Anterior cingulate cortex (tissue), 58 donors: ENCODE measurements around the gene PIK3R5.
"Not testable (repeated sequence)": the region's sequence is repeated elsewhere in the genome, so short reads cannot be mapped to it uniquely, and the experiment has no call there.

Experiments
- DNase-seq, 58 donors: peaks; one replicate each; lab custom pipeline; 2025; lab: John Stamatoyannopoulos, UW

The PIK3R5 gene

DNA sequence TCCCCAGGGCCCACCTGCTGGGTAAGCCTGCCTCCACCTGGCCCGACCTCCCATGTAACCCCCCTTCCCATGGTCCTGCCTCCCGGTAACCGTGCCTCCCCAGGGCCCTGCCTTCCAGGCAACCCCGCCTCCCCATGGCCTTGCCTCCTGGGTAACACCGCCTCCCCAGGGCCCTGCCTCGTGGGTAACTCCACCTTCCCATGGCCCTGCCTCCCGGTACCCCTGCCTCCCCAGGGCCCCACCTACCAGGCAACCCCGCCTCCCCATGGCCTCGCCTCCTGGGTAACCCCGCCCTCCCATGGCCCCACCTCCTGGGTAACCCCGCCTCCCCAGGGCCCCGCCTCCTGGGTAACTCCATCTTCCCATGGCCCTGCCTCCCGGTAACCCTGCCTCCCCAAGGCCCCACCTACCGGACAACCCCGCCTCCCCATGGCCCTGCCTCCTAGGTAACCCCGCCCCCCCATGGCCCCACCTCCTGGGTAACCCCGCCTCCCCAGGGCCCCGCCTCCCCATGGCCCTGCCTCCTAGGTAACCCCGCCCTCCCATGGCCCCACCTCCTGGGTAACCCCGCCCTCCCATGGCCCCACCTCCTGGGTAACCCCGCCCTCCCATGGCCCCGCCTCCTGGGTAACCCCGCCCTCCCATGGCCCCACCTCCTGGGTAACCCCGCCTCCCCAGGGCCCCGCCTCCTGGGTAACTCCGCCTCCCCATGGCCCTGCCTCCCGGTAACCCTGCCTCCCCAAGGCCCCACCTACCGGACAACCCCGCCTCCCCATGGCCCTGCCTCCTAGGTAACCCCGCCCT lies 80.1 kb downstream of the PIK3R5 start:
- DNase-seq: not testable (repeated sequence)

DNA sequence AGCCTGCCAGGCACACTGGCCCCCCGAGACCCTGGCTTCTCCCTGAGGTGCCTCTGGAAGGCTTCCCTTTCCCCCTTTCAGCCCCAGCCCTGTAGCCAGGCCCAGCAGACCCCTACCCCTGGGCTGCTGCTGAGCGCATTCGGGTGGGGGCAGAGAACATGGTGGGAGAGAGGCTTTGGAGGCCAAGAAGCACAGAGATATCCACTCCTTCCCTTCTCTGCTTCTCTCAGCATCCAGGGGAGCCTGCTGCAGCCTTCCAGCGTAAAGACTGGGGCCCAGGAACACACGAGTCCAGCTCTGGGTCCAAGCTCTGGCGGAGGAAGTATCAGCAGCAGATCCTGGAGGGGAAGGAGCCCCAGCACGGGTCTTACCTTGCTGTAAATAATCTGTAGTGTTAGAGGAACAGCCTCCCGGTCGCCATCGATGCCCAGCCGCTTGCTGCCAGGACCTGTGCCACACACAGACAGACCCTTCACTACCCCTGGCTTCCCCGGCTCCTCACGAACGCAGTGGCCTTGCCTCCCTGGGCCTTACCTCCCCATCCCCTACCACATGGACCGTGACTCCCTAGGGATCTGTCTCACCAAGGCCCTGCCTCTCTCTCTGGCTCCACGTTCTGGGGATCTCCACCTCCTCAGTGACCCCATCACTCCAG lies 81.0 kb downstream of the PIK3R5 start:
- no peak for DNase-seq

DNA sequence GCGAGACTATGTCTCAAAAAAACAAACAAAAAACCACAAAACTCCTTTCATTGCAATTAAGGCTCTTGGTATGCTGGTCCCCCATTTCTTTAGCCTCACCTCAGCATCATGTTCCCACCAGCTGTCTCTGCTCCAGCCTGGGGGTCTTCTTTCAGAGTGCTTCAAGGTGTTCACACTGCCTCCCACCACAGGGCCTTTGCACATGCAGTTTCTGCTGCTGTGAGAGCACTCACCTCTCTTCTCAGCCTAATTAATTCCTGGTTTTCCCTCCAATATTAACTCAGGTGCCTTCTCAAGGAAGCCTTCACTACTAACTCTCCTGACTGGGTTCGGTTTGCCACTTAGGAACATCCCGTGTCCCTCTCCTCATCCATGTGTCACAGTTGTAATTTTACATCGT lies 82.2 kb downstream of the PIK3R5 start:
- no peak for DNase-seq

DNA sequence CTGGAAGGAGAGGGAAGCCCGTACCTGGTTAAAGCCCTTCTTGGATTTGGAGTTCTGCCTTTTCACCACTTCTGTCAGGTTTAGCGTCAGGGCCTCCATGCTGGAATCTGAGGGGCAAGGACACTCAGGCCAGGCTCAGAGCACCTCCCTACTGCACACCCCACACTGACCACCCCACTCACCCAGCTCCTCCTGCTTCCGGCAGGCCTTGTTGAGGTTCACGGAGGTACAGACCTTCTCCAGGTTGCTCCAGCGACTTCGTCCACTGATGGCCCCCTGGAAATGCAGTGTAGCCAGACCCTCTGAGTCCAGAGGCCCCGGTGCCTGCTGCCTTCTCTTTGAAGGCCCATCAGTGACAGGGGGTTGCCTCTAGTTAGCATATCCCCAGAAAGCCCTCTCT lies 83.9 kb downstream of the PIK3R5 start:
- no peak for DNase-seq

DNA sequence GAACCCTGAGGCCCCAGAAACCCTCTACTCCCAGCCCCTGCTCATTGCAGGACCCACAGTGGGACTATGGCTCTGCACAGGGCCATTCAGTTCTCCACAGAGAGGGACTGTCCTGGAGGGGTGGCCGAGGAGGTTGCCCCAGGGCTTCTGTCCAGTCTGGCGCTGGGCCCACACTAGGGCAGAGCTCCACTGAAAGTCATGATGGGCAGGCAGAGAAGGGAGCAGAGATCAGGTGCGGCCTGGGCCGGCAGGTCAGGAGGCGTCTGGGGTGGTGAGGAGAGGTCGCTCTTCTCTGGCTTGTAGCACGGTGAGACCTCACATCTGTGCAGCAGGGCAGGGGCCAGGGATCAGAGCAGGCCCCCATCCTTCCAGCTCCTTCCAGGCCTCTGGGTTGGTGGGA lies 85.0 kb downstream of the PIK3R5 start:
- no peak for DNase-seq

DNA sequence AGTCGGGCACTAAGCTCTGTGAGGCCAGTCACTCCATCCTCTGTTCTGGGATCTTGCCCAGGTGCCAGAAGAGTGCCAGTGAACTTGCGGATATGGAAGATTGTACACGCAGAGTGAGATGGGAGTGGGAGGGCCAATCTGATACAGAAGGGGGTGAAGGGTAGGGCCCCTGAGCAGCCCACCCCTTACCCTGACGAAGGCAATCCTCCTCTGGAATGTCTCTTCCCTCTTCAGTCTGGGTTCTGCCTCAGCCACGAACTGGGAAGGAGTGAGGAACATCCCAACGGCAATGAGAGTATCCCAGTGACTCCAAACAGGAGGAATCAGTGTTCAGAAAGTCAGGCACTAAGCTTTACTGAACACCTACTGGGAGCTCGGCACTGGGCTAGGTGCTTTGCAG lies 86.1 kb downstream of the PIK3R5 start:
- no peak for DNase-seq

DNA sequence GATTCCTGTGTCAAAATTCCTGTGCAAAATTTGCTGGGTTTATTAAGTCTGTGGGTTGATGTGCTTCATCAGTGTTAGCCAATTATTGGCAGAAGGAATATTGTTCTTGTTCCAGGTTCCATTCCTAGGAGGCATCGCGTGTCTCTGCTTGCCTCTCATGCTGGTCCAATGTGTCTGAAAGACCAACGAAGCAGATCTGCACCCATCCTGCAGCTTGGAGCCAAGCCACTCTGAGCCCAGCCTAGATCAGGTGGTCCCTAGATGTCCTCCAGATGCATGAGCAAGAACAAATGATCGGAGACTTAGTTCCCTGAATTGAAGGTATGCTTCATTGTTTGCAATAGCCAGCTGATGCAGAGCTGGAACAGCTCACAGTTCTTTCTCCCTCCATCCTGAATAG lies 87.5 kb downstream of the PIK3R5 start:
- DNase-seq: no peak

DNA sequence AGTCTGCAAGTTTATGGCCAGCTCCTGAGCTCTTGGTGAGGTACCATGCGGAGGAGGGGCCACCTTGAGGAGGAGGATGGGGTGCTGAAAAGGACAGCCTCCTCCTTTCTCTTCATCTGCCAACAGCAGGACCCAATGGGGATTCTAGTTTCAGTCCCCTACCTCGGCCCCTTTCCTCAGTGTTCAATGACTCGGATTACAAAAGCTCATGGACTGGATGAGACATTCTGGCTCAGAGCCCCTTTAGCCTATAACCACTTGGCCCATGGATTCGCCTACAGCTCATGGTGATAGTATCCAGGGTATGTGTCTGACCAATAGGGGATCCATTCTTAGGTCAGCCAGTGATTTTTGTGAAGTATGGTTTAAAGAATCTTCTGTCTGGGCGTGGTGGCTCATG lies 89.5 kb downstream of the PIK3R5 start:
- DNase-seq: no peak

DNA sequence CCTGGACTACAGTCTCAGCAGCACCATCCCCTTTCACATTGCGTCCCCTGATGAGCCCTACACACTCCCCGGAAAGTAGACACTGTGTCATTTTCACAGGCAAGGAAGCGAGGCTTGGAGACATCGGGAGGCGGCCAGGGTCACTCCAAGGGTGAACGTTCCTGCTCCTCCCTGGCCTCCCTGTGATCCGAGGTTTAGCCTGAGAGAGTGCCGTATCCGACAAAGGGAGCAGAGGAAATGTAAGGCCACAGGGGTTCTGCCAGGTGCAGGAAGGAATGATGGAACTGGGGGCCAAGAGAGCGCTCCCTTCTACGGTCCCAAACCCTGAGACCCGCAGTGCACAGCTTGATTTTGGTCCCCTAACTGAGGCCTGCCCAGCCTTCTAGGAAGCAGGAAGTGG lies 90.1 kb downstream of the PIK3R5 start:
- no peak for DNase-seq

DNA sequence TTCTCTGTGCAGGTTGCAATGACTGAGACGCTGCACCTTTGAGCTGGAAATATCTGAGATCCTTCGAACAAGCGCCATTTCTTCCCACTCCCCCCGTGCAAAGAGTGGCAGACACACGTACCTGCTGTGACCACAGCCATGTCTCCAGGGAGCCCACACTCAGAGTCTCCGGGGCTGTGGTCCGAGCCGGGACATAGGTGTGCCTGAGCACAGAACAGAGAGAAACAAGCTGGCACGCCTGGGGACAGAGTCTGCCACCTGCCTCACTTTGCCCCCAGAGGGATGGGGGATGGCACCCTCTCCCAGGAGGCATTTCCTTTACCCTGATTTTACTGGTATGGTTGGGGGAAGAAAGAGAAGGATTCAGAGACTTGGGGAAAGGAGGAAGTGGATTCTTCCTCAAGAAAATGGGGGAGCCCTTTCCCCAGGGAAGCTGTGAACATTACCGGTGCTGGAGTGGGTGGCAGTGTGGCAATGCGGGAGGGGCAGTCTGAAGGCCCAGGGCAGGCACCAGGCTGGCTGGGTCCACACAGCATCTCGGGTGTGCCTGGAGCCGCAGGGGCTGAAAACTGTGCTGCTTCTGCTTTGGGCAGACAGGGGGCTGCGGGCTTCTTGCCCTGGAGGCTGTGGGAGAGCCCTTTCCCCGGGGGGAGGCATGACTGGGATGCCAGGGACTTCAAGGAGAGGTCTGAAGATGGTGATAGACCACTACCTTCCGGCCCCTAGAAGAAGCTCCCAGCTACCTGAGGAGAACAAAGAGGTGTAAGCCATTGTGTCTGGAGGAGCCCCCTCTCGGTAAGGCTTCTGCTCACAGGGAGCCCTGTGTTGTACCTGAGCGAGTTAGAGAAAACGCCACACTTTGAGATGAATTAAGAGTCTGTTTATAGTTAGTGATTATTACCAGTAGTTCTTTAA lies 91.4 kb downstream of the PIK3R5 start:
- DNase-seq: no peak

DNA sequence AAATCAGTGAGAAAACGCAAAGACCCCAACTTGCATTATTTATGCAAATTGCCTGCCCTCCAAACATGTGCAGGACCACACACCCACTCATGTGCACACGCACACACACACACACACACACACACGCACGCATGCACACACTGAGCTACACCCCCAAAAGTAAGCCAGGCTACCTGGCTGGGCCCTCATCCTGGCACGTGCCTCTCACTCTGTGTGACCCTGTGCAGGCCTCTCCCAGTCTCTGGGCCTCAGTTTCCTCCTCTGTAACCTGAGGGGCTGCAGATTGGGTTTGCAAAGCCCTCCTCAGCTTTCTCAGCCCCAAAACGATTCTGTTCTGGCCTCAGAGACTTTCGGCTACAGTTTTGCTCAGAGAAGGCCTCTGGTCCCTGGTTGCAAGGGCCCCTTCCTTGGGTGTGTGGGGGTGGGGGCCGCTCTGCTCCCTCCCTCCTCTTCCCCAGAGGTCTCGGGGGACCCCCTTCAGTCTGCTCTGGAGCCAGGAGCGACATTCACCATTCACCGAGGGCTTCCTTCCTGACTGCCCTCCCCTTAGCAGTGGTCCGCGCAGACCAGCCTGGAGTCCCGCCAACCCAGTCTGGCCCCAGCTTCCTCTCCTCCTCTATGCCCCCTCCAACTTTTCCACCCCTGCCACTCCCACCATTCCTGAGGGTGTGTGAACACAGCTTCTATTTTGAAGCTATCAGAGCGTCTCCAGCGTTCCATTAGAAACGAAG lies 92.6 kb downstream of the PIK3R5 start:
- DNase-seq: no peak

DNA sequence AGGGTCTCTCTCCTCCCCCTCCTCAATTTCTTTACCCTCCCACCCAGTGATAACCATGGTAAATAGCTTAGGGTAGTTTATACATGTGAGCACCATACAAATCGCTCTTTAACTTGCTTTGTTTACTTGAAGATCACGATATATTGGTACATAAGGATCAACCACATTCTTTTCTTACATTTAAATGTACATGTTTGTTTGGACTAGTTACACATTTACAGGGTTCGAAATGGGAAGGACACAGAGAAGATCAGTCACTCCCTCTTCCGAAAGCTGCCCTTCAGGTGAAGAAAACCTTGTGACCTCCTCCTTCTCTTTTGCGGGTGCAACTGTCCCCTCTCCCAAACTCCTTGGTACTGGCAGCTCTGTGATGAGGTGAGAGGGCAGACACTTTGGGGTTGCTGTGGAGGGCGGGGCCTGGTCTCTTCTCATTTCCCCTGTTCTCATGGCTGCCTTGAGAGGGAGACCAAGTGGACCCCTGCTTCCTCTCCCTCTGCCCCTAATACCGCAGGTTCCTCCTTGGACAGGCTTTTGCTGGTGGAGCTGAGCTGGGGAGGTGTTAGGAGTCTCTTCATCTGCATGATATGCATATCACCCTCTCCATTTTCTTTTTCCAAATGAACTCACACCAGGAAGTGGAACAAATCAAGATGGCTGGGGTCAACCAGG lies 93.3 kb downstream of the PIK3R5 start:
- no peak for DNase-seq

DNA sequence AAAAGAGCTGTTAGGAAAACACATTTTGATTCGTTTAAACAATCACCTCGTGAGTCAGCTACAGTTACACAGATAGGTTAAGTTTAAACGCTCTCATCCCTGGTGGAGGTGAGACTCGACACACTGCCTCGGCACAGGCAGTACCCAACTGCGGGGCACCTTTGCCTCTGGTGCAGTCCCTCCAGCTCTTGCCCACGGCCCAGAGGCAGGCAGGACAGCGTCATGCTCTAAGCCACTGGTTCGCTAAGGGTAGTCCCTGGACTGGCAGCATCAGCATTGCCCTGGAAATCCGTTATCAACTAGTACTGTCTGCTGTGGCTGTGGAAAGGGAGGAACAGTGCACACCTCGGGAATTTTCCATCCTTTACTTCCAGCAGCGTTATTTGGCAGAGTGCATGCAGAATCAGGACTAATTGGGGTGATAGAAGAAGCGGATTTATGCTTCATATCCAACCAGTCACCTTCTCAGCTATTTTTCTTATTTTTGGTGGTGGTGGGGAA lies 94.4 kb downstream of the PIK3R5 start:
- DNase-seq: no peak

DNA sequence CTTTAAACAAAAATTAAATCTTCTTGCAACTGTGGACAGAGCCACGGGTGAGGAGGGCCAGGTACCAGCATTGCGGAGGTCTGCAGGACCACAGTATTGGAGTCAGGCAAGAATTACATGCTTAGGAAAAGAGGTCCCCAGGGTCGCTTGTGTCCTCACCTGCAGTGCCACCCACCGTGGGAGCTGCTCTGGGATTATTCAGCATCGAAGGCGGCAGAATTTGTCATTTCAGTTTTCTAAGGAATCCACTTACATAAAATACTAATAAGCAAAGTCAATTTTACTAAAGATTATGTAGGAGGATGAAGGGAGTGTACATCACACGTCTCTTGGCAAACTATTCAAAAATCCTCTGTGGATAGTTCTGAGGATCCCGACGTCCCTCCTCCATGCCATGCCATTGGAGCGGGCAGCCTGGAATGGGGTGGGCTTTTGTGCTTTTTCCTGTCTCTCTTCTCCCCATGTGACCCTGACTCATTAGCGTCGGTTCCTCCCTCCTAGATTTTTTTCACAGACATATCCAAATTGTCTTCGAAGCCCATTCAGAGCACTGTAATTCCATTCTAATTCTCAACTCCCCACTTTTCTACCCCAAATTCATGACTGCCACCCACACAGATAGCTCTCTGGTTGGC lies 95.0 kb downstream of the PIK3R5 start:
- DNase-seq: no peak

DNA sequence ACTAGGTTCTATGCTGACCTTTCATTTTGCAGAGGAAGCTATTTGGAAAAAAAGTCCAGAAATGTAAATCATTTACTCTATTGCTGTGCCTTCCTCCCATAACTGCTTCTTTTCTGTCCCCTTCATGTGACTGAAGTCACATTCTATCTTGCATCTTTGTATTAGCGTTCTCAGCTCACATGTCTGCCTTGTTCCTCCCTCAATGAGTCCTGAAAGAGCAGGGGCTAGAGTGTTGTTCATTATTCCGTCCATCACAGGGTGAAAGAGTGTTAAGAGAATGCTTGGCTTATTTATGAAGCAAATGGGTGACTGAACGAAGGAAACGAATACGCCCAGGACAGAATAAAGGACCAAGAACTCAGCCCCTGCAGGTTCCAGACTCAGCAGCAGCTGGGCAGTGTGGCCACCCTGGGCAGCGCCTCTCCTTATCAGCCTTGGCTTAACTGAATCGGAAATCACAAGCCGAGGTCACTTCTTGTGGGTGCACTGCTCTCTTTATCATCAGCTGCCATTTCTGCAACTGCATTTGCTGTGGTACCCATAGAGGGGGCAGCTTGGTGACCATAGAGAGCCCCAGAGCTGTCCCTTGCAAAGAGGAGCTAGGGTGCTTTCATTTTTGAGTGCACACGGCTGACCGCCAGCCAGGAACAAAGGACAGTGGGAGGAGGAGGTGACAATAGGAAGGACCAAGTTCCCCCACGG lies 96.2 kb downstream of the PIK3R5 start:
- DNase-seq: no peak

DNA sequence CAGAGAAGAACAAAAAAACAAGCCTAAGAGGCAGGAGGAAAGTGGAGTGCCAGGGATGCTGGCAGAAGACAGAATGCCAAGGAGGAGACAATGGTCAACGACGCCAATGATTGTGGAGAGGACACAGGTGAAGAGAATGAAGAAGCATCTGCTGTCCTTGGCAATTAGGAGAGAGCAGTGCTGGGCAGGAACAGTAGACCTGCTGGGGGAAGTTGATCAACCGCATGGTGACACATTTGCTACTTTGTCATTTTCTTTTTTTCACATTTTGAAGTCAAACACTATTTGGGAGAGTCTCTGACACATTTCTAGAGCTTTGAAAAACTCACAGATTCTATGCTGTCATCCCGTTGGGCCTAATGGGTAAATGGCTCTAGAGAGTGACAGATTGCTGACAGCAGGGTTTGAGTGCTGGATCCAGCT lies 97.0 kb downstream of the PIK3R5 start:
- no peak for DNase-seq

DNA sequence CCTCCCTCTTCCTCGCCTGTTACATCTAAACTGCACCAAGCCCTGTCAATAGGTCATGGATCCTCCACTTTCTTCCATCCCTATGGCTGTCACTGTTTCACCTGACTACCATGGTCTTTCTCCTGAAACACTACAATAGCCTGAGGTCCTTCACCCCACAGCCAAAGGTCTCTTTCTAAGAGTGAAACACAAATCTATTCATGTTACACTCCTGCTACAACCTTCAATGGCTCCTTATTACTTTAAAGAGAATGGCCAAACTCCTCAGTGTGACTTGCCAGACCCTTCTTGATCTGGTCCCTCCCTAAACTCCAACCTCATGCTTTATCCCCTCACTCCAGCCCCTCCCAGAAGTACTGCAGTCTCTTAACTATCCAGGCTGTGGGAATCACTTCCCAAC lies 97.4 kb downstream of the PIK3R5 start:
- DNase-seq: no peak

DNA sequence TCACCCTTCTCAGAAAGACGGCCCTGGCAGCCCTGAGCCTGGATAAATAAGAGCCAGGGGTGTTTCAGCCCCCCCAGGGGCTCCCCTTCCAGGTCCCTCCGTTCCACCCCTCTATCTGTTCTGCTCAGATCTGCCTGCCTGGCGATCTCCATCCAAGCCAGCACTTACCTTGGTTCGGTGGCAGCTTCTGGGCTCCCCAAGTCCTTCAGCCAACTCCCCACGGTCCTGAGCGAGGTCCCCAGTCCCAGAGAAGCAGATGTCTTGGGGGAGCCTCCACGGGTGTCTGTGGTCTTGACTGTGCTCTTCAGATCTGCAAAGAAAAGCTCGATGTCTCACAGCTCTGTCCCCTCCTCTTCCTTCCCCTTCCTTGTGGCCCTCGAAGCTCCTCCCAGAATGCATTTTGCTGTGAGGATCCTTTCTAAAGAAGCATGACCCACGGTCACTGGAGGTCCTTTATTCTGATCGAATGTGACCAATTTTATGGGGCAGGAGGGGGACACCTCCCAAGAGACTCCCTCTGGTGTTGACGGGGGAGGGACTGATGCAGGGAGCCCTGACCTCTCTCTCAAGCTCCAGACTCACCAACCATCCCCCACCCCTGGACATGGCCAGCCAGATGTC lies 98.0 kb downstream of the PIK3R5 start, which contains the start of gene PIK3R6:
TSS of gene PIK3R6 (minus strand) at position 314 of the 621 bp plus-strand sequence. CDS start 17,880 bp downstream, outside the sequence.
- DNase-seq: no peak
